T-cell (primary cell): Measurements from ENCODE around the gene ZCCHC10. TPM values are rescaled to one million over a fixed set of nuclear protein-coding genes. Genes with fewer than 3 reads are reported as not detected.
"Not testable (repeated sequence)": the region's sequence is repeated elsewhere in the genome, so short reads cannot be mapped to it uniquely, and the experiment has no call there.

Source experiments
- ATAC-seq, 4 experiments: fragments of 200-7000 bp in 3 of 4; fragments of 150-1000 bp in 1 of 4; cut with Tn5 transposase; replicated peaks in 1 of 4; 1 replicate in 3 of 4; 2 replicates in 1 of 4; pipeline ENCODE4 v1.10.0; 2021; ENCODE audit warnings: moderate library complexity in 3 of 4, mild to moderate bottlenecking in 2 of 4, moderate number of reproducible peaks in 1 of 4
- CTCF ChIA-PET, 2 donors: fragments of 300-600 bp; sonication (Branson Sonifier 250); formaldehyde crosslinking; loops; one replicate each; lab custom pipeline; 2022; ENCODE audit warnings: antibody characterized with exemption in 2 of 2; lab: Charles Lee
- POLR2A ChIA-PET, 2 donors: fragments of 300-600 bp; sonication (Branson Sonifier 250); formaldehyde crosslinking; loops; one replicate each; lab custom pipeline; 2022; ENCODE audit warnings: antibody characterized with exemption in 2 of 2; lab: Charles Lee
- DNase-seq, 35 experiments: peaks; one replicate each; pipeline versions ENCODE4 v3.0.0 to v3.0.0-alpha.2; 2013 to 2023
- H3K27ac ChIP-seq: one replicate; pipeline ENCODE4 v1.5.1; 2013; ENCODE audit warnings: low read length
- H3K27me3 ChIP-seq, 2 experiments: replicated peaks in 1 of 2; 1 replicate in 1 of 2; 2 replicates in 1 of 2; pipeline versions ENCODE4 v1.6.1 to v1.7.0; 2013; ENCODE audit warnings: low read length in 1 of 2, mixed read lengths in 1 of 2; ENCODE audit not compliant: control insufficient read depth in 2 of 2, insufficient read depth in 2 of 2; ENCODE audit errors: extremely low read depth in 1 of 2
- H3K36me3 ChIP-seq, 2 donors: 1 replicate in 1 of 2; 2 replicates in 1 of 2; pipeline versions ENCODE4 v1.6.1 to v1.7.0; 2013; ENCODE audit warnings: low read length in 1 of 2; ENCODE audit not compliant: control insufficient read depth in 2 of 2, insufficient read depth in 1 of 2; ENCODE audit errors: extremely low read depth in 1 of 2
- H3K4me1 ChIP-seq, 2 experiments: 1 replicate in 1 of 2; 2 replicates in 1 of 2; pipeline versions ENCODE4 v1.6.1 to v1.7.0; 2013; ENCODE audit warnings: low read length in 2 of 2, mixed read lengths in 1 of 2; ENCODE audit not compliant: insufficient read depth in 2 of 2, control insufficient read depth in 1 of 2; ENCODE audit errors: extremely low read depth in 1 of 2
- H3K4me3 ChIP-seq, 2 donors: 1 replicate in 1 of 2; 2 replicates in 1 of 2; pipeline versions ENCODE4 v1.5.1 to v1.7.0; 2013; ENCODE audit warnings: mild to moderate bottlenecking in 2 of 2, low read length in 1 of 2, moderate library complexity in 1 of 2; ENCODE audit not compliant: control insufficient read depth in 1 of 2; ENCODE audit errors: extremely low read depth in 1 of 2
- H3K9me3 ChIP-seq: 2 replicates; pipeline ENCODE4 v1.7.0; 2013
- H3K27ac Mint-ChIP-seq, 2 donors: one replicate each; pipeline ENCODE4 v1.8.0; 2020 to 2021; ENCODE audit warnings: mild to moderate bottlenecking in 2 of 2, mixed read lengths in 2 of 2
- H3K27me3 Mint-ChIP-seq, 2 donors: one replicate each; pipeline ENCODE4 v1.8.0; 2021 to 2022; ENCODE audit warnings: mixed read lengths in 2 of 2
- H3K36me3 Mint-ChIP-seq: one replicate; pipeline ENCODE4 v1.8.0; 2021; ENCODE audit warnings: mixed read lengths
- H3K4me1 Mint-ChIP-seq, 3 donors: one replicate each; pipeline ENCODE4 v1.8.0; 2020 to 2022; ENCODE audit warnings: mixed read lengths in 3 of 3, mild to moderate bottlenecking in 1 of 3
- H3K4me3 Mint-ChIP-seq, 3 donors: one replicate each; pipeline ENCODE4 v1.8.0; 2020 to 2022; ENCODE audit warnings: mild to moderate bottlenecking in 3 of 3, mixed read lengths in 3 of 3, moderate library complexity in 3 of 3
- H3K9me3 Mint-ChIP-seq, 3 donors: one replicate each; pipeline ENCODE4 v1.8.0; 2020 to 2022; ENCODE audit warnings: mixed read lengths in 3 of 3
- whole genome bisulfite sequencing: methylation state at CpG from one replicate; pipeline ENCODE4 v1.1.5; 2013; ENCODE audit warnings: missing lambda C conversion rate; ENCODE audit not compliant: insufficient coverage; 5-methylcytosine and 5-hydroxymethylcytosine counted together
- total RNA-seq, 35 experiments: library from RNA in 6 of 35; stranded (reverse) in 6 of 35; fragments of 120-200 nt in 1 of 35; gene quantifications; one replicate each; pipeline versions ENCODE4 v1.2.1 to v1.2.4 and lab custom pipeline; 2013 to 2026

ZCCHC10 gene
- total RNA-seq, 5 donors from 2014 or later (not counting 1 experiment from before 2014, with no cell fraction given): 15.6 to 19.5 (median 16.3) TPM

DNA sequence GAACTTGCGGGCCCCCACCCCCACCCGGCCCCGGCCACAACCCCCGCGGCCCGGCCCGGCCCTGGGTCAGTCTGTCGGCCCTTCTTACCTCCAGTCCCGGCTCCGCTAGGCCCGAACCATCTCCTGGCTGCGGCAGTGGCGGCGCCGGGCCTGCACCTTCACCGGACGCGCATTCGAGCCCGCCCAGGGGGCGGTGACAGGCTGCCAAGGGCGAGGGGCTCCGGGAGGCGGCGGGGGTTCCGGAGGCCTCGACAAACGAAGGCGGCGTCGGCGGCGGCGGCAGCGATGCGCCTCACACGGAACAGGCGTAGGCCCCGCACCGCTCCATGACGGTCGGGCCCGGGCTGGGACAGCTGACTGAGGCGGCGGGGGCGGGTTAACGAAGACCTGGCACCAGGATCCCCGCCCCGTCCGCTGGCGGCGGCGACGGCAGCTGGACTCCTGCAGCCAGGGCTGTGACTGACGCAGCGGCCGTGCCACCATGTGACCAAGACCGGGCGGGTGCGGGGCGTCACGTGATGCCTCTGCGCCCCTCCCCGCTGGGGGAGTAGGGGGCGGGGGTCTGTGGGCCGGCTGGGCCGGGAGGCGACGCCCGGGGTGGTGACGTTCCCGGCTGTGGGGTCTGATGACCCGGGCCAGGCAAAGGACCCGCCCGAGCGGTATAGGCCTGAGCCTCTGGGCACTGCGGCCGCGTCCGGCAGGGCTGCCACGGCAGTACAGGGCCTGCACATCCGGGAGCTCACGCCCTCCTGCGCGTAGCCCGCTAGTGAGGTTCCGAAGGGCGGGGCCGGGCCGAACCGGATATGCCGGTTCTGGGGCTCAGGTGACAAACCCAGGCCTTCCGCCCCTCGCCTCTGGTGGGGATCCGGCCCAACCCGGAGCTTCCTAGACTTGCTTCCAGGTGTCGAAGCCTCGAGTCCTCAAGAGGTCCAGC, 62.9 kb downstream of the ZCCHC10 start, which contains the start of gene AFF4:
Gene AFF4 (minus strand): TSS at position 464 of the 934 bp plus-strand sequence. CDS start 26,445 bp downstream, outside the sequence.
- Histone ChIP-seq H3K36me3 (no peaks in the 10 kb centered on the region), H3K27ac (peak within 1 kb of the TSS; percentile 94), H3K27me3 (no peaks in the 10 kb centered on the region), H3K4me3 (peak within 1 kb of the TSS; percentile 75 to 76), H3K9me3 (no peaks in the 10 kb centered on the region), H3K4me1 (peaks cover 12 to 27% of the 10 kb centered on the region in 2 experiments)
- DNase-seq: peak; percentile 63 to 89 (median 77)
- peaks cover 40% of the 10 kb centered on the region in 3 donors for H3K4me1 Mint-ChIP-seq
- ATAC-seq: peak; percentile 77 to 83 (median 82)
- peaks cover 4% of the 10 kb centered on the region for H3K36me3 Mint-ChIP-seq
- H3K27ac Mint-ChIP-seq: peak within 1 kb of the TSS; percentile 95 to 96
- POLR2A ChIA-PET: interaction anchor here (0.5 to 2.2 kb wide), 5 partner anchors 37 to 1417 kb away, joined by 3 to 17 read pairs (median 4); partner anchors contain the start of gene HSPA4 (in 1 of the 2)
- CTCF ChIA-PET: interaction anchor here in 1 of 2 donors (0.6 to 0.7 kb wide), 4 partner anchors 9 to 1795 kb away, joined by 3 read pairs; partner anchors contain the start of gene DDX46
- H3K27me3 Mint-ChIP-seq: no peaks in the 10 kb centered on the region
- H3K9me3 Mint-ChIP-seq: no peaks in the 10 kb centered on the region
- WGBS: under 1% methylated on average over 88 of the region's 98 CpGs
- H3K4me3 Mint-ChIP-seq: peak within 1 kb of the TSS; percentile 91 to 96 (median 93)

DNA sequence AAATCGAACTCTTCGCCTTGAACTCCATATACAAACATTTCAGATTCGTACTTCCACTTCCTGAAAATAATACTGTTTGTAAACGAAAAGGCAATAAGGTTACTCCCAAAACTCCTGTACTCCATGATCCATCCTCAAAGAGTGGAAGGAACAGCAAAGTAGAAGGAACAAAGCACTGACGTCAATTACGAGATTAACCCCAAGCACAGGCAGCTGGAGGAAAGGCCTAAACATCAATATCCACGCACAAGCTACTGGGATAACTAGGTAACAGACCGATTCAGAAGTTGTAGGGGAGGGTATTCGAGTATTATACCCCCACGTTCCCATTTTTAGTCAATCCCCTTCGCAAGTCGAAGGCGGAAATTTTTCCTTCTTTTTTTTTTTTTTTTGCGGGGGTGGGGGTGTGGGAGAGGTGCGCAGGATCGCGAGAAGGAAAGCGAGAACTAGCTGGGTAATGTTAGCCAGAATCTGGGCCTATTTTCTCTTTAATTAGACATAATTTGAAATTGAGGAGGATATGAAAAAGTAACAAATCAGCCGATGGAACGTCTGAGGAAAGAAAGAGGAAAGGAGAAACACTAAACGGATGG, 63.8 kb downstream of the ZCCHC10 start:
- peaks cover 5% of the 10 kb centered on the region for H3K36me3 Mint-ChIP-seq
- WGBS: 0% methylated on average over 4 of the region's 21 CpGs

DNA sequence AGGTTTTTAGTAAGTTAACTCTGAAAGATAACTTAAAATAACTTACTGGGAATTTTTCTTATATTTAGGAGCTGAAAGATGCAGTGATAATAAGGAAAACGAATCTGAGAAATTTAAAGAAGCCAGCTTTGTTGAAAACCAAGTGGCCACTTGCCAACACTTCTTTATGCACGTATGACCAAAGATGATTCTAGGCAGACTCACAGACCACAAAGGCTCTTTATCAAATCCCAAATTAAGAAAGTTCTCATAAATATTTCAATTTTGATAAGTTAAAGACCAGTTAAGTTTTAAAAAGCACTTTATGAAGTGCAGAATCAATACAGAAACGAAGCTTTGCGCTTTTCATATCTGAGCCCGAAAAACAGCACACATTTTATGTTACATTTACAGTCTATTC, 64.5 kb downstream of the ZCCHC10 start:
- CTCF ChIA-PET: no interaction called here
- ATAC-seq: no peak
- H3K27me3 Mint-ChIP-seq: no peaks in the 10 kb centered on the region
- Histone ChIP-seq H3K36me3 (no peaks in the 10 kb centered on the region), H3K4me1 (peaks cover 12 to 27% of the 10 kb centered on the region in 2 experiments), H3K9me3 (no peaks in the 10 kb centered on the region), H3K4me3 (peak overlapping the region; percentile 75 to 76), H3K27ac (peak overlapping the region; percentile 94), H3K27me3 (no peaks in the 10 kb centered on the region)
- peak overlapping the region; percentile 91 to 96 (median 93) for H3K4me3 Mint-ChIP-seq
- no CpG with 5 or more reads among the region's 5 CpGs for WGBS
- DNase-seq: peak in 1 of 35 experiments; percentile 11
- no peaks in the 10 kb centered on the region for H3K9me3 Mint-ChIP-seq
- H3K27ac Mint-ChIP-seq: peak overlapping the region; percentile 95 to 96
- POLR2A ChIA-PET: interaction anchor here (0.7 to 2.2 kb wide), 5 partner anchors 12 to 1164 kb away, joined by 3 to 11 read pairs (median 7); partner anchors contain the start of gene HSPA4 (in 1 of the 2)
- H3K4me1 Mint-ChIP-seq: peaks cover 47 to 48% (median 47%) of the 10 kb centered on the region in 3 donors
- H3K36me3 Mint-ChIP-seq: peaks cover 5% of the 10 kb centered on the region

More for the DNA sequence above, 63.8 kb downstream of the ZCCHC10 start:
- no peaks in the 10 kb centered on the region for H3K9me3 Mint-ChIP-seq
- CTCF ChIA-PET: interaction anchor here in 1 of 2 donors (0.7 kb wide), 1 partner anchor 1004 kb away, joined by 3 read pairs; no protein-coding TSS in a partner anchor
- peak in 9 of 35 experiments; percentile 4 to 49 (median 14) for DNase-seq
- peaks cover 12 to 27% of the 10 kb centered on the region in 2 experiments for H3K4me1 ChIP-seq
- no peak for ATAC-seq
- no peaks in the 10 kb centered on the region for H3K36me3 ChIP-seq
- H3K27me3 ChIP-seq: no peaks in the 10 kb centered on the region
- H3K4me1 Mint-ChIP-seq: peaks cover 47 to 48% (median 47%) of the 10 kb centered on the region in 3 donors
- POLR2A ChIA-PET: interaction anchor here (0.6 to 2.2 kb wide), 5 partner anchors 89 to 1416 kb away, joined by 3 to 11 read pairs (median 7); partner anchors contain the start of gene HSPA4 (in 1 of the 2)
- H3K27ac Mint-ChIP-seq: peak overlapping the region; percentile 95 to 96
- no peaks in the 10 kb centered on the region for H3K27me3 Mint-ChIP-seq
- peak overlapping the region; percentile 75 to 76 for H3K4me3 ChIP-seq
- peak overlapping the region; percentile 91 to 96 (median 93) for H3K4me3 Mint-ChIP-seq
- peak overlapping the region; percentile 94 for H3K27ac ChIP-seq
- H3K9me3 ChIP-seq: no peaks in the 10 kb centered on the region

DNA sequence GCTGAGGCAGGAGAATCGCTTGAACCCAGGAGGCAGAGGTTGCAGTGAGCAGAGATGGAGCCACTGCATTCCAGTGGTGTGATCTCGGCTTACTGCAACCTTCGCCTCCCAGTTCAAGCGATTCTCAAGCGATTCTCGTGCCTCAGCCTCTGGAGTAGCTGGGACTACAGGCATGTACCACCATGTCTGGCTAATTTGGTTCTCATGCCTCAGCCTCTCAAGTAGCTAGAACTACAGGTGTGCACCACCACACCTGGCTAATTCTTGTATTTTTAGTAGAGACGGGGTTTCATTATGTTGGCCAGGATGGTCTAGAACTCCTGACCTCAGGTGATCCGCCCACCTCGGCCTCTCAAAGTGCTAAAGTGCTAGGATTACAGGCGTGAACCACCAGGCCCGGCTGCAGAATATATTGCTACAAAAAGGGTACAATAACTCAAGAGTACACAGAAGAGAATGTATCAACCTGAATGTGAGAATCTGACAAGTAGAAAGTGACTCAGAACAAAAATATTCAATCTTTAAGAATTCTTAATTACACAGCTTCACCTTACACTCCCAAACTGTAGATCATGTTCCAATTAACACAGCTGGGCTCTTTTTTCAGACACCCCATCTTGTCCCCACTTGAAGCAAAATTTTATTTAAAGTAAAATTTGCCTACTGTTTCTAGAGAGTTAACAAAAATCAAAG, 65.1 kb downstream of the ZCCHC10 start:
- H3K36me3 Mint-ChIP-seq, H3K27me3 Mint-ChIP-seq, H3K27me3 ChIP-seq, H3K27ac ChIP-seq, H3K36me3 ChIP-seq, H3K9me3 Mint-ChIP-seq, ATAC-seq, H3K4me3 ChIP-seq, H3K9me3 ChIP-seq, DNase-seq: not testable (repeated sequence)
- POLR2A ChIA-PET: interaction anchor here in 1 of 2 donors (0.8 kb wide), 1 partner anchor 11 kb away, joined by 3 read pairs; no protein-coding TSS in a partner anchor
- H3K4me3 Mint-ChIP-seq: peak overlapping the region; percentile 91 to 96 (median 93)
- CTCF ChIA-PET: interaction anchor here in 1 of 2 donors (0.6 kb wide), 1 partner anchor 1015 kb away, joined by 3 read pairs; no protein-coding TSS in a partner anchor
- peak overlapping the region in 1 of 2 donors; percentile 96 for H3K27ac Mint-ChIP-seq
- 95% methylated on average over 5 of the region's 11 CpGs for WGBS
- peaks cover 48 to 51% (median 50%) of the 10 kb centered on the region in 3 donors for H3K4me1 Mint-ChIP-seq
- H3K4me1 ChIP-seq: peaks cover 12 to 27% of the 10 kb centered on the region in 2 experiments

DNA sequence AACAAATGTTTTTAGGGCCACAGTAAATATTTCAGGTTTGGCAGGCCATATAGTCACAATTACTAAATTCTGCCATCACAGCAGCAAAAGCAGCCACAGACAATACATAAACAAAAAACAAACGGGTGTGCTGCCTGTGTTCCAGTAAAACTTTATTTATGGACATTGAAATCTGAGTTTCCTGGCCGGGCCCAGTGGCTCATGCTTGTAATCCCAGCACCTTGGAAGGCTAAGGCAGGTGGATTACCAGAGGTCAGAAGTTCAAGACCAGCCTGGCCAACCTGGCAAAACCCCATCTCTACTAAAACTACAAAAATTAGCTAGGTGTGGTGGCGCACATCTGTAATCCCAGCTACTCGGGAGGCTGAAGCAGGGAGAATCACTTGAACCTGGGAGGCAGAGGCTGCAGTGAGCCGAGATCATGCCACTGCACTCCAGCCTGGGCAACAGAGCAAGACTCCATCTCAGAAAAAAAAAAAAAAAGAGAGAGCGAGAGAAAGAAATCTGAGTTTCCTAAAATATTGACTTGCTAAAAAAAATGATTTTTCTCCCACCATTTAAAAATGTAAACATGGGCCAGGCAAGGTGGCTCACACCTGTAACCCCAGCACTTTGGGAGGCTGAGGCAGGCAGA, 70.1 kb downstream of the ZCCHC10 start:
- H3K9me3 Mint-ChIP-seq, H3K27me3 Mint-ChIP-seq, H3K27ac ChIP-seq, ATAC-seq, H3K9me3 ChIP-seq, H3K4me3 ChIP-seq, CTCF ChIA-PET, H3K27me3 ChIP-seq, DNase-seq, H3K27ac Mint-ChIP-seq: not testable (repeated sequence)
- Histone ChIP-seq H3K4me1 (peaks cover 6 to 34% of the 10 kb centered on the region in 2 experiments), H3K36me3 (peaks cover 3 to 16% of the 10 kb centered on the region in 2 donors)
- 100% methylated on average over 2 of the region's 6 CpGs for WGBS
- H3K4me1 Mint-ChIP-seq: peaks cover 67 to 72% (median 70%) of the 10 kb centered on the region in 3 donors
- peak overlapping the region in 1 of 3 donors; percentile 30 for H3K4me3 Mint-ChIP-seq
- H3K36me3 Mint-ChIP-seq: peaks cover 25% of the 10 kb centered on the region
- POLR2A ChIA-PET: interaction anchor here in 1 of 2 donors (0.6 kb wide), 1 partner anchor 79 kb away, joined by 4 read pairs; no protein-coding TSS in a partner anchor
